ENCODE results near the gene TMOD1.

The TMOD1 gene

DNA sequence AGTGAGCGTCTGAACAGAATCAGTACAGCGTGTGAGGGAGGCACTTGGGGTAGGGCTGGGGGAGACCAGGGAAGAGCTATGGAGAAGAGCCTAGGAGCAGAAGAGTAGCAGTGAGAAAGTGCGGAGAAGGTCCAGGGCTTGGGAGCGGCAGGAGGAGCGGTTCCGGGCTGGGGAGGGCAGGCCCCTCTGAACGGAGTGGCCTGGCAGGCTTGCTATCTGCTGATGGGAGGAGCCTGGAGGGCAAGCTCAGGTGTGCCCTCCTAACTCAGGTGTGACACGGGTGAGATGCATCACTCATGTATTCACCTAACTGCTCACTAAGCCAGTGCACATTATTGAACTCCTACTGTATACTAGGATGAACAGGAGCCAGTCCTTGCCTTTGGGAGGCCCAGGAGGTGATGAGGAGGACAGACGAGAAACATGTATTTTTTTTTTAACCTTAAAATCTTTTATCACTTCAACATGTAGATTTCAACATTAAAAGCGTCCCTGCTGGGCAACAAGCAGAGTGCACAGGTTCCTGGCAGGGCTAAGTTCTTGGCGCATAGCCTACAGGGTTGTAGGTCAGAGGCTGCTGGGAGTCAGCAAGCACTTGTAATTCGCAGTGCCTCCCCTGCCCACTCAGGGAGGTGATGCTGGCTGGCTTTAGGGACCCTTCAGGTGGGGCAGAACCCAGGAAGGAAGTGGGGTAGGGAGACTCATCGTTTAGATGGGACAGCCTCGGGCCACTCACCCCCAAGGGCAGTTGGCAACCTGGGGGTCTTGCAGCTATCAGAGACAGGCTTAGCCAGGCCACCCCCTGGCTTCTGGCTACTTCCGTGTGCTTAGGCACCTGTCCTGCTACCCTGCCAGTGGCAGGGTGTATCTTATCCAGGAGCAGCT lies 55.5 kb downstream of the TMOD1 start:
- Histone ChIP-seq H3K27ac (ENCODE audit: low read depth, low read length, poor library complexity, severe bottlenecking) (no peak overlapping the region), H3K9me3 (ENCODE audit: low read length) (no peaks in the 10 kb centered on the region), H3K9ac (ENCODE audit: low read length) (no peak overlapping the region), H4K20me1 (ENCODE audit: insufficient read depth, low read length) (no peaks in the 10 kb centered on the region), H3K9me2 (ENCODE audit: low read depth, low read length) (no peaks in the 10 kb centered on the region), H3K4me3 (ENCODE audit: low read depth, low read length, poor library complexity, severe bottlenecking) (no peak overlapping the region), H3K4me1 (ENCODE audit: insufficient read depth, low read length, severe bottlenecking) (no peaks in the 10 kb centered on the region), H3K27me3 (ENCODE audit: insufficient read depth, low read length) (no peaks in the 10 kb centered on the region), H3K4me2 (ENCODE audit: low read length) (no peak overlapping the region), H3K79me2 (ENCODE audit: insufficient read depth, low read length) (no peaks in the 10 kb centered on the region), H3F3A (ENCODE audit: insufficient read depth, low read length) (no peaks in the 10 kb centered on the region), H3K36me3 (ENCODE audit: insufficient read depth, low read length) (no peaks in the 10 kb centered on the region), H2AFZ (ENCODE audit: low read length) (no peak overlapping the region)
- TF ChIP-seq, protein P1, sequence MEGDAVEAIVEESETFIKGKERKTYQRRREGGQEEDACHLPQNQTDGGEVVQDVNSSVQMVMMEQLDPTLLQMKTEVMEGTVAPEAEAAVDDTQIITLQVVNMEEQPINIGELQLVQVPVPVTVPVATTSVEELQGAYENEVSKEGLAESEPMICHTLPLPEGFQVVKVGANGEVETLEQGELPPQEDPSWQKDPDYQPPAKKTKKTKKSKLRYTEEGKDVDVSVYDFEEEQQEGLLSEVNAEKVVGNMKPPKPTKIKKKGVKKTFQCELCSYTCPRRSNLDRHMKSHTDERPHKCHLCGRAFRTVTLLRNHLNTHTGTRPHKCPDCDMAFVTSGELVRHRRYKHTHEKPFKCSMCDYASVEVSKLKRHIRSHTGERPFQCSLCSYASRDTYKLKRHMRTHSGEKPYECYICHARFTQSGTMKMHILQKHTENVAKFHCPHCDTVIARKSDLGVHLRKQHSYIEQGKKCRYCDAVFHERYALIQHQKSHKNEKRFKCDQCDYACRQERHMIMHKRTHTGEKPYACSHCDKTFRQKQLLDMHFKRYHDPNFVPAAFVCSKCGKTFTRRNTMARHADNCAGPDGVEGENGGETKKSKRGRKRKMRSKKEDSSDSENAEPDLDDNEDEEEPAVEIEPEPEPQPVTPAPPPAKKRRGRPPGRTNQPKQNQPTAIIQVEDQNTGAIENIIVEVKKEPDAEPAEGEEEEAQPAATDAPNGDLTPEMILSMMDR (IDR thresholded peaks at IDR 0.05; ENCODE audit: low read length), result no peak
- TF ChIP-seq EZH2 (IDR thresholded peaks at IDR 0.05; ENCODE audit: borderline replicate concordance, low read length), result no peak

DNA sequence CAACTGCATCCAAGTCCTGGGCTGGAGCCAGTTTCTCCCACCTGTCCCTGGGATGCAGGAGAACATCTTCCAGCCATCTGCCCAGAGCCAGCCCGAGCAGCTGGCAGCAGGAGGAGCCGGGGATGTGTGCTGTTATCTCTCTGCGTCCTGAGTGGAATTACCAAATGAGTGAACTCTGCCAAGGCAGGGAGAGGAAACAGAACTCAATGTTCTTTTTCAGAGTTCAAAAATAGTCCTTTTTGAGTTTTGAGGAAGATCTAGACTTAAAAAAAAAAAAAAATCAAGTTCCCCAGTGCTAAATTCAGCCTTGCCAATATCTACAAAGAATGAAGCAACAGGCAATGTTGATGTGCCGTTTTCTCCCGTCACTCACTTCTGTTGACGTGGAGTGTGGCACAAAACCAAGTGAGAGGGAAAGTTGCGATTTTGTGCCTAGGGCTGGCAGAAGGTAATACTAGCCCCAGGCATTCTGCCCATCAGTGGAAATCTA lies 56.2 kb downstream of the TMOD1 start:
- no peaks in the 10 kb centered on the region for H3K9me2 ChIP-seq (ENCODE audit: low read depth, low read length)

DNA sequence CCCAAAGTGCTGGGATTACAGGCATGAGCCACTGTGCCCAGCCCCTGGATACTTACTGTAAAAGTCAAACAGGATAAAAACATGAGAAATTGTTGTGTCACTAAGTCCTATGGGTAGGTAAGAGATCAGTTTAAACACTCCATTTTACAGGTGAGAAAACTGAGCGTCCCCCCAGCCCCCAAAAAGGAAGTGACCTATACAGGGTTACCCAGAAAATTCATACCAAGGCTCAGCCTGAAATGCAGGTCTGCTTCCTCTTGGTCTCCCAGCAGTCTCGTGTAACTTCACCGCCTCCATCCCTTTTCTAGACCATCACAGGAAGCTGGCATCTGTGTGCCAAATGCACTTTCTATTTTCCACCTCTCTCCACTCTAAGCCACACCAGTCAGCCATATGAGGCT lies 57.2 kb downstream of the TMOD1 start:
- Histone ChIP-seq H3K79me2 (ENCODE audit: insufficient read depth, low read length) (no peaks in the 10 kb centered on the region), H3K9ac (ENCODE audit: low read length) (no peak overlapping the region), H3K36me3 (ENCODE audit: insufficient read depth, low read length) (no peaks in the 10 kb centered on the region), H3K4me3 (ENCODE audit: low read depth, low read length, poor library complexity, severe bottlenecking) (no peak overlapping the region), H3K9me2 (ENCODE audit: low read depth, low read length) (no peaks in the 10 kb centered on the region), H3K27ac (ENCODE audit: low read depth, low read length, poor library complexity, severe bottlenecking) (no peak overlapping the region), H3K9me3 (ENCODE audit: low read length) (no peaks in the 10 kb centered on the region), H3K4me1 (ENCODE audit: insufficient read depth, low read length, severe bottlenecking) (no peaks in the 10 kb centered on the region), H3K27me3 (ENCODE audit: insufficient read depth, low read length) (no peaks in the 10 kb centered on the region), H3F3A (ENCODE audit: insufficient read depth, low read length) (no peaks in the 10 kb centered on the region), H3K4me2 (ENCODE audit: low read length) (no peak overlapping the region), H4K20me1 (ENCODE audit: insufficient read depth, low read length) (no peaks in the 10 kb centered on the region), H2AFZ (ENCODE audit: low read length) (no peak overlapping the region)
- no peak for TF ChIP-seq EZH2 (IDR thresholded peaks at IDR 0.05; ENCODE audit: borderline replicate concordance, low read length)
- TF ChIP-seq, protein P1 (IDR thresholded peaks at IDR 0.05; ENCODE audit: low read length), result no peak

More for the DNA sequence above, 56.2 kb downstream of the TMOD1 start:
- Histone ChIP-seq H2AFZ (ENCODE audit: low read length) (no peak overlapping the region), H3K4me2 (ENCODE audit: low read length) (no peak overlapping the region), H3K4me3 (ENCODE audit: low read depth, low read length, poor library complexity, severe bottlenecking) (no peak overlapping the region), H3K27me3 (ENCODE audit: insufficient read depth, low read length) (no peaks in the 10 kb centered on the region), H3K4me1 (ENCODE audit: insufficient read depth, low read length, severe bottlenecking) (no peaks in the 10 kb centered on the region), H3K36me3 (ENCODE audit: insufficient read depth, low read length) (no peaks in the 10 kb centered on the region), H4K20me1 (ENCODE audit: insufficient read depth, low read length) (no peaks in the 10 kb centered on the region), H3F3A (ENCODE audit: insufficient read depth, low read length) (no peaks in the 10 kb centered on the region), H3K79me2 (ENCODE audit: insufficient read depth, low read length) (no peaks in the 10 kb centered on the region), H3K9ac (ENCODE audit: low read length) (no peak overlapping the region), H3K27ac (ENCODE audit: low read depth, low read length, poor library complexity, severe bottlenecking) (no peak overlapping the region), H3K9me3 (ENCODE audit: low read length) (no peaks in the 10 kb centered on the region)
- TF ChIP-seq, protein P1 (IDR thresholded peaks at IDR 0.05; ENCODE audit: low read length), result no peak
- no peak for TF ChIP-seq EZH2 (IDR thresholded peaks at IDR 0.05; ENCODE audit: borderline replicate concordance, low read length)
